Posterior cingulate gyrus (tissue), 11 donors: ENCODE measurements around the gene SMAD3.

Source experiments
- DNase-seq, 10 donors: peaks; one replicate each; pipeline versions ENCODE4 v3.0.0 to v3.0.0-alpha.2; 2020 to 2021; ENCODE audit warnings: mixed read lengths in 3 of 10
- intact Hi-C: fragments of 100-400 bp; cut with DNase I; formaldehyde crosslinking; loops from one replicate; pipeline ENCODE4 v1.15.1; 2023

SMAD3 gene

GRCh38 chr15:67210555-67211168 is 145.3 kb downstream of the SMAD3 start:
- intact Hi-C loops, result no loop called here
- no peak for DNase-seq

- DNase-seq, result no peak
- intact Hi-C loops, result no loop called here
These were observed 147.4 kb downstream of the SMAD3 start for GRCh38 chr15:67212684-67213367.

GRCh38 chr15:67215102-67215501 is 149.7 kb downstream of the SMAD3 start:
- intact Hi-C loops, result no loop called here
- no peak for DNase-seq

GRCh38 chr15:67216859-67217258 is 151.5 kb downstream of the SMAD3 start:
- no peak for DNase-seq
- intact Hi-C loops, result no loop called here

GRCh38 chr15:67218428-67218827 is 153.0 kb downstream of the SMAD3 start:
- no peak for DNase-seq
- intact Hi-C loops, result no loop called here

GRCh38 chr15:67219288-67219687 is 153.9 kb downstream of the SMAD3 start:
- intact Hi-C loops, result no loop called here

GRCh38 chr15:67224889-67225288 is 159.5 kb downstream of the SMAD3 start:
- DNase-seq, result no peak

More at GRCh38 chr15:67219288-67219687, 153.9 kb downstream of the SMAD3 start:
- DNase-seq, result no peak

GRCh38 chr15:67225336-67225735 is 159.9 kb downstream of the SMAD3 start:
- intact Hi-C loops, result no loop called here
- DNase-seq, result no peak

More at GRCh38 chr15:67224889-67225288, 159.5 kb downstream of the SMAD3 start:
- intact Hi-C loops, result no loop called here

GRCh38 chr15:67227431-67227830 is 162.0 kb downstream of the SMAD3 start:
- intact Hi-C loops, result no loop called here

GRCh38 chr15:67227846-67228245 is 162.4 kb downstream of the SMAD3 start:
- no peak for DNase-seq
- intact Hi-C loops, result no loop called here

More at GRCh38 chr15:67227431-67227830, 162.0 kb downstream of the SMAD3 start:
- no peak for DNase-seq

- intact Hi-C loops, result no loop called here
- DNase-seq, result no peak
These were observed 162.9 kb downstream of the SMAD3 start for GRCh38 chr15:67228286-67228685.

- intact Hi-C loops, result no loop called here
- no peak for DNase-seq
These were observed 165.1 kb downstream of the SMAD3 start for GRCh38 chr15:67230504-67230903.

GRCh38 chr15:67232591-67232990 is 167.2 kb downstream of the SMAD3 start:
- DNase-seq, result no peak
- intact Hi-C loops, result no loop called here

- no peak for DNase-seq
- intact Hi-C loops, result no loop called here
These were observed 175.1 kb downstream of the SMAD3 start for GRCh38 chr15:67240235-67241131.

GRCh38 chr15:67241132-67241855 is 175.9 kb downstream of the SMAD3 start:
- no peak for DNase-seq
- intact Hi-C loops, result no loop called here

GRCh38 chr15:67242708-67243111 is 177.3 kb downstream of the SMAD3 start:
- intact Hi-C loops, result no loop called here
- DNase-seq, result no peak
